Astrocyte (in vitro differentiated cells and primary cell): ENCODE measurements around the gene SF3B3.

Experiments used
- CTCF ChIP-seq: IDR thresholded peaks from 2 replicates; pipeline ENCODE4 v1.5.1; 2011; ENCODE audit warnings: low read depth, mild to moderate bottlenecking, inconsistent platforms, low read length, moderate library complexity; ENCODE audit not compliant: insufficient read depth
- EZH2 ChIP-seq: IDR thresholded peaks from 2 replicates; pipeline ENCODE4 v1.6.1; 2012; ENCODE audit warnings: mild to moderate bottlenecking, low read length, inconsistent platforms; ENCODE audit not compliant: insufficient read depth

GRCh38 chr16:70598937-70599503, 75.4 kb downstream of the SF3B3 start:
- TF ChIP-seq CTCF (no peak), EZH2 (no peak)
